ENCODE results near the gene ACOT13.
"Not testable (repeated sequence)": the region's sequence is repeated elsewhere in the genome, so short reads cannot be mapped to it uniquely, and the experiment has no call there.

The ACOT13 gene

GRCh38 chr6:24672620-24673182 lies 5.8 kb downstream of the ACOT13 start:
- no peak overlapping the region for H3K27ac ChIP-seq
- TF ChIP-seq CTCF (conservative IDR thresholded peaks at IDR 0.05) (no peak), ZFX (IDR thresholded peaks at IDR 0.05) (no peak)

GRCh38 chr6:24673625-24674024 lies 6.7 kb downstream of the ACOT13 start:
- H3K27ac ChIP-seq: no peak overlapping the region
- no peak for TF ChIP-seq ZFX (IDR thresholded peaks at IDR 0.05)
- TF ChIP-seq CTCF (conservative IDR thresholded peaks at IDR 0.05): no peak

GRCh38 chr6:24678792-24679352 lies 12.0 kb downstream of the ACOT13 start:
- not testable (repeated sequence) for H3K27ac ChIP-seq

GRCh38 chr6:24680582-24680981 lies 13.7 kb downstream of the ACOT13 start:
- no peak overlapping the region for H3K27ac ChIP-seq
- TF ChIP-seq ZFX (IDR thresholded peaks at IDR 0.05) (no peak), CTCF (conservative IDR thresholded peaks at IDR 0.05) (no peak)

- TF ChIP-seq ZFX (IDR thresholded peaks at IDR 0.05) (no peak), CTCF (conservative IDR thresholded peaks at IDR 0.05) (no peak)
- H3K27ac ChIP-seq: no peak overlapping the region
Observed at GRCh38 chr6:24683297-24684296, 16.7 kb downstream of the ACOT13 start.

- no peak overlapping the region for H3K27ac ChIP-seq
- TF ChIP-seq CTCF (conservative IDR thresholded peaks at IDR 0.05): no peak
- no peak for TF ChIP-seq ZFX (IDR thresholded peaks at IDR 0.05)
Observed at GRCh38 chr6:24686408-24686807, 19.5 kb downstream of the ACOT13 start.

- H3K27ac ChIP-seq: no peak overlapping the region
- TF ChIP-seq CTCF (conservative IDR thresholded peaks at IDR 0.05): no peak
- TF ChIP-seq ZFX (IDR thresholded peaks at IDR 0.05): no peak
Observed at GRCh38 chr6:24686946-24687345, 20.1 kb downstream of the ACOT13 start.

Measured in C4-2B (cell line).